Measurements from ENCODE around the gene TBXAS1. TPM values are rescaled to one million over a fixed set of nuclear protein-coding genes. Genes with fewer than 3 reads are reported as not detected.
A peak's percentile ranks its signal among the peaks of the same experiment; 100 is the strongest.

TBXAS1 gene
- total and polyA plus RNA-seq, 2 donors (not counting 3 experiments of a cell fraction or from before 2014, with no cell fraction given): 2.1 to 4.3 TPM

GRCh38 chr7:139873593-139874301 is 44.7 kb downstream of the TBXAS1 start:
- H3K36me3 ChIP-seq (ENCODE audit: control insufficient read depth in 2 of 2, extremely low read depth in 1 of 2, insufficient read depth in 2 of 2, low read length in 2 of 2): no peaks in the 10 kb centered on the region
- H3K9ac ChIP-seq (replicated peaks; ENCODE audit: extremely low read depth, insufficient read depth, low read length): no peak overlapping the region
- H3K4me1 ChIP-seq (ENCODE audit: control insufficient read depth, extremely low read depth, insufficient read depth, low read length): peaks cover 14% of the 10 kb centered on the region
- no peaks in the 10 kb centered on the region for H3K79me2 ChIP-seq (ENCODE audit: control insufficient read depth, insufficient read depth, low read length)
- no peak overlapping the region for H3K27ac ChIP-seq (ENCODE audit: insufficient read depth, low read depth, low read length)
- no peak overlapping the region for H2AFZ ChIP-seq (ENCODE audit: low read depth, low read length)
- no peaks in the 10 kb centered on the region for H3K9me3 ChIP-seq (replicated peaks; ENCODE audit: control insufficient read depth, insufficient read depth, low read length)
- DNase-seq (ENCODE audit: low read depth, low spot score) (peak; percentile 27), FAIRE-seq (no peak)
- no peaks in the 10 kb centered on the region for H3K9me1 ChIP-seq (replicated peaks; ENCODE audit: control insufficient read depth, extremely low read depth, insufficient read depth, low read length)
- ChIA-PET POLR2A (no interaction called here), CTCF (interaction anchor here (0.9 to 1.0 kb wide), 2 partner anchors 9 to 228 kb away, joined by 3 read pairs; no protein-coding TSS in a partner anchor)
- H4K20me1 ChIP-seq (replicated peaks; ENCODE audit: control insufficient read depth, extremely low read depth, insufficient read depth, low read length): no peaks in the 10 kb centered on the region
- TF ChIP-seq POLR2A (IDR thresholded peaks at IDR 0.05; ENCODE audit: low read depth, low read length) (no peak), GATA2 (IDR thresholded peaks at IDR 0.05; ENCODE audit: insufficient read depth, insufficient read length, low read depth, low read length) (no peak), JUN (IDR thresholded peaks at IDR 0.05; ENCODE audit: borderline replicate concordance, insufficient read depth, insufficient read length, low read depth) (no peak), POLR2AphosphoS5 (IDR thresholded peaks at IDR 0.05; ENCODE audit: insufficient read depth, low read depth, low read length) (no peak), EZH2 (IDR thresholded peaks at IDR 0.05; ENCODE audit: borderline replicate concordance, low read depth, low read length, severe bottlenecking) (no peak), MAX (IDR thresholded peaks at IDR 0.05; ENCODE audit: insufficient read depth, insufficient read length) (no peak), MYC (IDR thresholded peaks at IDR 0.05; ENCODE audit: low read depth, low read length) (no peak), CTCF (IDR thresholded peaks at IDR 0.05; ENCODE audit: extremely low read depth in 1 of 2, insufficient read depth in 1 of 2, low read depth in 1 of 2, low read length in 2 of 2) (no peak), FOS (IDR thresholded peaks at IDR 0.05; ENCODE audit: borderline replicate concordance, insufficient read depth, low read length) (no peak)
- intact Hi-C loops (cut with micrococcal nuclease): loop anchor here (5.0 kb wide), 1 partner anchor 96 kb away; the partner anchor contains the start of gene HIPK2
- no peaks in the 10 kb centered on the region for H3K27me3 ChIP-seq (ENCODE audit: control insufficient read depth in 2 of 2, insufficient read depth in 2 of 2, low read length in 2 of 2)
- no TSS peak for BruUV-seq (replicated peaks)
- dilution Hi-C loops (cut with MboI; ENCODE audit: extremely low pct_ligation_motif_present, low sequenced_read_pairs): no loop called here
- no peak overlapping the region for H3K4me3 ChIP-seq (replicated peaks in 1 of 3; ENCODE audit: insufficient read depth in 1 of 3, low read depth in 1 of 3, low read length in 3 of 3)
- peak overlapping the region; percentile 46 for H3K4me2 ChIP-seq (ENCODE audit: insufficient read depth, low read length)
